B cell (primary cell): ENCODE measurements around the gene HTR1D. TPM values are rescaled to one million over a fixed set of nuclear protein-coding genes. Genes with fewer than 3 reads are reported as not detected.

Source experiments
- ATAC-seq: fragments of 200-7000 bp; cut with Tn5 transposase; one replicate; pipeline ENCODE4 v1.10.0; 2021; ENCODE audit warnings: low read depth, mild to moderate bottlenecking, moderate number of reproducible peaks, moderate library complexity
- CTCF ChIA-PET: fragments of 350-600 bp; sonication (Branson Sonifier 250); formaldehyde crosslinking; loops from one replicate; lab custom pipeline; 2021; ENCODE audit warnings: antibody characterized with exemption, inconsistent platforms; lab: Charles Lee
- POLR2A ChIA-PET: fragments of 350-600 bp; sonication (Branson Sonifier 250); formaldehyde crosslinking; loops from one replicate; lab custom pipeline; 2021; ENCODE audit warnings: antibody characterized with exemption; lab: Charles Lee
- DNase-seq: peaks from one replicate; pipeline ENCODE4 v3.0.0; 2013
- H2AFZ ChIP-seq: 2 replicates; pipeline ENCODE4 v1.6.1; 2012; ENCODE audit warnings: mild to moderate bottlenecking, low read depth, low read length; ENCODE audit not compliant: insufficient read depth, poor library complexity, severe bottlenecking
- H3K27ac ChIP-seq, 2 donors: 1 replicate in 1 of 2; 2 replicates in 1 of 2; pipeline ENCODE4 v1.5.1; 2012 to 2013; ENCODE audit warnings: low read length in 2 of 2, mild to moderate bottlenecking in 2 of 2, moderate library complexity in 1 of 2
- H3K27me3 ChIP-seq, 4 experiments: fragments of 200-600 bp in 1 of 4; sonication (generic) in 1 of 4; replicated peaks in 1 of 4; 1 replicate in 2 of 4; 2 replicates in 2 of 4; pipeline versions ENCODE4 v1.6.1 to v1.7.0; 2013 to 2016; ENCODE audit warnings: low read length in 3 of 4, mild to moderate bottlenecking in 2 of 4, mixed read lengths in 1 of 4, moderate library complexity in 1 of 4; ENCODE audit not compliant: insufficient read depth in 4 of 4, control insufficient read depth in 3 of 4; ENCODE audit errors: control extremely low read depth in 1 of 4
- H3K36me3 ChIP-seq, 2 experiments: replicated peaks in 1 of 2; 1 replicate in 1 of 2; 2 replicates in 1 of 2; pipeline versions ENCODE4 v1.6.1 to v1.7.1; 2013; ENCODE audit warnings: low read length in 1 of 2; ENCODE audit not compliant: insufficient read depth in 2 of 2, control insufficient read depth in 1 of 2; ENCODE audit errors: control extremely low read depth in 1 of 2, extremely low read depth in 1 of 2
- H3K4me1 ChIP-seq, 2 donors: fragments of 200-600 bp in 1 of 2; sonication (generic) in 1 of 2; 1 replicate in 1 of 2; 2 replicates in 1 of 2; pipeline versions ENCODE4 v1.5.1 to v1.6.1; 2013 to 2017; ENCODE audit warnings: low read length in 2 of 2; ENCODE audit not compliant: control insufficient read depth in 2 of 2, insufficient read depth in 2 of 2
- H3K4me2 ChIP-seq: replicated peaks from 2 replicates; pipeline ENCODE3; 2012; ENCODE audit warnings: mild to moderate bottlenecking, low read depth, low read length; ENCODE audit not compliant: poor library complexity, severe bottlenecking
- H3K4me3 ChIP-seq, 5 experiments: fragments of 200-600 bp in 1 of 5; sonication (generic) in 1 of 5; 1 replicate in 3 of 5; 2 replicates in 2 of 5; pipeline versions ENCODE4 v1.5.1 to v1.7.0; 2011 to 2016; ENCODE audit warnings: low read length in 4 of 5, mild to moderate bottlenecking in 4 of 5, low read depth in 2 of 5, control low read depth in 1 of 5, moderate library complexity in 1 of 5; ENCODE audit not compliant: insufficient read depth in 1 of 5; ENCODE audit errors: control extremely low read depth in 1 of 5, extremely low read depth in 1 of 5
- H3K79me2 ChIP-seq: fragments of 200-600 bp; sonication (generic); one replicate; pipeline ENCODE4 v1.6.0; 2016; ENCODE audit warnings: low read length; ENCODE audit not compliant: control insufficient read depth, insufficient read depth
- H3K9ac ChIP-seq: fragments of 200-600 bp; sonication (generic); 2 replicates; pipeline ENCODE4 v1.6.1; 2017; ENCODE audit warnings: mild to moderate bottlenecking, low read length, moderate library complexity
- H3K9me3 ChIP-seq, 3 donors: one replicate each; pipeline versions ENCODE4 v1.6.1 to v1.7.1; 2013; ENCODE audit warnings: low read length in 2 of 3; ENCODE audit not compliant: control insufficient read depth in 2 of 3, insufficient read depth in 1 of 3; ENCODE audit errors: control extremely low read depth in 1 of 3
- H4K20me1 ChIP-seq: 2 replicates; pipeline ENCODE4 v1.6.0; 2012; ENCODE audit warnings: mild to moderate bottlenecking, low read length; ENCODE audit not compliant: insufficient read depth, control insufficient read depth, poor library complexity, severe bottlenecking
- H3K27ac Mint-ChIP-seq: one replicate; pipeline ENCODE4 v1.8.0; 2021; ENCODE audit warnings: mixed read lengths
- H3K27me3 Mint-ChIP-seq: one replicate; pipeline ENCODE4 v1.8.0; 2021; ENCODE audit warnings: mixed read lengths
- H3K4me1 Mint-ChIP-seq: one replicate; pipeline ENCODE4 v1.8.0; 2021; ENCODE audit warnings: mixed read lengths
- H3K4me3 Mint-ChIP-seq: one replicate; pipeline ENCODE4 v1.8.0; 2021; ENCODE audit warnings: mixed read lengths
- H3K9me3 Mint-ChIP-seq: one replicate; pipeline ENCODE4 v1.8.0; 2022; ENCODE audit warnings: mixed read lengths; ENCODE audit not compliant: insufficient read depth
- CTCF ChIP-seq: fragments of 200-600 bp; IDR thresholded peaks from one replicate; pipeline ENCODE4 v1.8.0; 2022; ENCODE audit warnings: antibody characterized with exemption, mild to moderate bottlenecking
- EZH2 ChIP-seq: IDR thresholded peaks from 2 replicates; pipeline ENCODE4 v1.6.1; 2012; ENCODE audit warnings: borderline replicate concordance, low read depth, mild to moderate bottlenecking, moderate library complexity, low read length; ENCODE audit not compliant: insufficient read depth, poor library complexity, severe bottlenecking
- WGBS: methylation state at CpG from one replicate; pipeline ENCODE4 v1.1.5; 2013; ENCODE audit warnings: missing lambda C conversion rate; ENCODE audit not compliant: insufficient coverage; 5-methylcytosine and 5-hydroxymethylcytosine counted together
- intact Hi-C: fragments of 100-400 bp; cut with micrococcal nuclease; formaldehyde crosslinking; loops from one replicate; pipeline ENCODE4 v1.10.0; 2022
- polyA plus RNA-seq: library from polyadenylated mRNA; depleted of rRNA; stranded (reverse); fragments of >200 nt; gene quantifications from 2 replicates; pipeline ENCODE4 v1.2.3, GENCODE V29; 2012
- total RNA-seq, 2 donors: library from RNA; stranded (reverse); fragments of 120-200 nt in 1 of 2; gene quantifications; 1 replicate in 1 of 2; 2 replicates in 1 of 2; pipeline versions ENCODE4 v1.2.3 to v1.2.4, GENCODE V29; 2013 to 2022

The HTR1D gene
- total and polyA plus RNA-seq, 2 donors (not counting 1 experiment from before 2014, with no cell fraction given), result not detected

GRCh38 chr1:23202263-23202749 is 15.0 kb downstream of the HTR1D start:
- CTCF ChIA-PET, result interaction anchor here (2.3 kb wide), 1 partner anchor 18 kb away, joined by 6 read pairs; no protein-coding TSS in a partner anchor
- H3K4me1 ChIP-seq, result peaks cover 4% of the 10 kb centered on the region in 2 donors
- no peaks in the 10 kb centered on the region for H4K20me1 ChIP-seq
- no peak overlapping the region for H3K4me2 ChIP-seq
- no peaks in the 10 kb centered on the region for H3K36me3 ChIP-seq
- Mint-ChIP-seq H3K4me1 (peaks cover 3% of the 10 kb centered on the region), H3K27ac (no peak overlapping the region), H3K9me3 (no peaks in the 10 kb centered on the region), H3K4me3 (no peak overlapping the region), H3K27me3 (peaks cover 16% of the 10 kb centered on the region)
- no peaks in the 10 kb centered on the region for H3K79me2 ChIP-seq
- DNase-seq (no peak), ATAC-seq (no peak)
- POLR2A ChIA-PET, result no interaction called here
- no peak for TF ChIP-seq EZH2
- no peak for TF ChIP-seq CTCF
- no peak overlapping the region for H3K4me3 ChIP-seq
- H3K9ac ChIP-seq, result no peak overlapping the region
- H2AFZ ChIP-seq, result no peak overlapping the region
- peaks cover 0 to 5% (median 0%) of the 10 kb centered on the region in 4 experiments for H3K27me3 ChIP-seq
- peaks cover 0 to 5% (median 0%) of the 10 kb centered on the region in 3 donors for H3K9me3 ChIP-seq
- intact Hi-C loops, result no loop called here
- no peak overlapping the region for H3K27ac ChIP-seq
- 24% methylated on average over 3 of the region's 3 CpGs for WGBS

GRCh38 chr1:23200883-23201282 is 16.4 kb downstream of the HTR1D start:
- Histone ChIP-seq H3K4me1 (peaks cover 4% of the 10 kb centered on the region in 2 donors), H2AFZ (no peak overlapping the region), H4K20me1 (no peaks in the 10 kb centered on the region), H3K4me3 (no peak overlapping the region), H3K9me3 (peaks cover 0 to 5% (median 0%) of the 10 kb centered on the region in 3 donors), H3K27me3 (peaks cover 0 to 2% (median 0%) of the 10 kb centered on the region in 4 experiments), H3K36me3 (no peaks in the 10 kb centered on the region), H3K4me2 (no peak overlapping the region), H3K9ac (no peak overlapping the region), H3K27ac (no peak overlapping the region), H3K79me2 (no peaks in the 10 kb centered on the region)
- intact Hi-C loops, result no loop called here
- CTCF ChIA-PET, result interaction anchor here (2.3 kb wide), 1 partner anchor 16 kb away, joined by 6 read pairs; no protein-coding TSS in a partner anchor
- peaks cover 15% of the 10 kb centered on the region for H3K27me3 Mint-ChIP-seq
- WGBS, result 60% methylated on average over 1 of the region's 1 CpG
- H3K9me3 Mint-ChIP-seq, result no peaks in the 10 kb centered on the region
- ATAC-seq, result no peak
- TF ChIP-seq CTCF (no peak), EZH2 (no peak)
- DNase-seq, result no peak
- no peak overlapping the region for H3K27ac Mint-ChIP-seq
- POLR2A ChIA-PET, result no interaction called here
- peaks cover 3% of the 10 kb centered on the region for H3K4me1 Mint-ChIP-seq
- H3K4me3 Mint-ChIP-seq, result no peak overlapping the region
